ENCODE results near the gene RNASEH2B. TPM values are rescaled to one million over a fixed set of nuclear protein-coding genes. Genes with fewer than 3 reads are reported as not detected.

RNASEH2B gene
- total RNA-seq, 2 donors from 2014 or later, result 37.7 to 44.1 TPM

GRCh38 chr13:50990065-50990817, 80.7 kb downstream of the RNASEH2B start:
- no peak overlapping the region for H3K27ac Mint-ChIP-seq
- WGBS, 2 experiments (ENCODE audit: insufficient coverage in 1 of 2, insufficient read length in 1 of 2), result 52 to 66% methylated on average over 5 to 11 of the region's 11 CpGs
- H3K4me3 ChIP-seq (ENCODE audit: low read length), result no peak overlapping the region
- peak overlapping the region; percentile 98 for H3K27ac ChIP-seq (ENCODE audit: low read depth, low read length)
- peak overlapping the region; percentile 1 for H3K4me3 Mint-ChIP-seq
- H3K9me3 Mint-ChIP-seq, result peaks cover 2% of the 10 kb centered on the region
- DNase-seq, result no peak
- H3K9me3 ChIP-seq (ENCODE audit: control insufficient read depth, low read length), result no peaks in the 10 kb centered on the region
- H3K36me3 ChIP-seq (ENCODE audit: control insufficient read depth, insufficient read depth, low read length), result no peaks in the 10 kb centered on the region
- TF ChIP-seq, protein P1, sequence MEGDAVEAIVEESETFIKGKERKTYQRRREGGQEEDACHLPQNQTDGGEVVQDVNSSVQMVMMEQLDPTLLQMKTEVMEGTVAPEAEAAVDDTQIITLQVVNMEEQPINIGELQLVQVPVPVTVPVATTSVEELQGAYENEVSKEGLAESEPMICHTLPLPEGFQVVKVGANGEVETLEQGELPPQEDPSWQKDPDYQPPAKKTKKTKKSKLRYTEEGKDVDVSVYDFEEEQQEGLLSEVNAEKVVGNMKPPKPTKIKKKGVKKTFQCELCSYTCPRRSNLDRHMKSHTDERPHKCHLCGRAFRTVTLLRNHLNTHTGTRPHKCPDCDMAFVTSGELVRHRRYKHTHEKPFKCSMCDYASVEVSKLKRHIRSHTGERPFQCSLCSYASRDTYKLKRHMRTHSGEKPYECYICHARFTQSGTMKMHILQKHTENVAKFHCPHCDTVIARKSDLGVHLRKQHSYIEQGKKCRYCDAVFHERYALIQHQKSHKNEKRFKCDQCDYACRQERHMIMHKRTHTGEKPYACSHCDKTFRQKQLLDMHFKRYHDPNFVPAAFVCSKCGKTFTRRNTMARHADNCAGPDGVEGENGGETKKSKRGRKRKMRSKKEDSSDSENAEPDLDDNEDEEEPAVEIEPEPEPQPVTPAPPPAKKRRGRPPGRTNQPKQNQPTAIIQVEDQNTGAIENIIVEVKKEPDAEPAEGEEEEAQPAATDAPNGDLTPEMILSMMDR (conservative IDR thresholded peaks at IDR 0.05), result no peak
- no peak overlapping the region for H3K9ac ChIP-seq (ENCODE audit: extremely low read depth, low read length, poor library complexity, severe bottlenecking)
- H3K4me1 ChIP-seq (ENCODE audit: control insufficient read depth, insufficient read depth, low read length), result peaks cover 11% of the 10 kb centered on the region
- H3K4me1 Mint-ChIP-seq, result peaks cover 38% of the 10 kb centered on the region
- no peaks in the 10 kb centered on the region for H3K36me3 Mint-ChIP-seq (ENCODE audit: low read depth)
- H3K27me3 ChIP-seq (ENCODE audit: control insufficient read depth, insufficient read depth, low read length, poor library complexity, severe bottlenecking), result no peaks in the 10 kb centered on the region
- H3K27me3 Mint-ChIP-seq (ENCODE audit: insufficient read depth), result peaks cover 13% of the 10 kb centered on the region

- H3K9ac ChIP-seq (ENCODE audit: extremely low read depth, low read length, poor library complexity, severe bottlenecking), result no peak overlapping the region
- Mint-ChIP-seq H3K27me3 (ENCODE audit: insufficient read depth) (peaks cover 13% of the 10 kb centered on the region), H3K4me3 (peak overlapping the region; percentile 1), H3K9me3 (peaks cover 2% of the 10 kb centered on the region), H3K36me3 (ENCODE audit: low read depth) (no peaks in the 10 kb centered on the region), H3K4me1 (peaks cover 38% of the 10 kb centered on the region), H3K27ac (no peak overlapping the region)
- H3K4me1 ChIP-seq (ENCODE audit: control insufficient read depth, insufficient read depth, low read length), result peaks cover 11% of the 10 kb centered on the region
- no peak overlapping the region for H3K4me3 ChIP-seq (ENCODE audit: low read length)
- no peaks in the 10 kb centered on the region for H3K36me3 ChIP-seq (ENCODE audit: control insufficient read depth, insufficient read depth, low read length)
- peak; percentile 77 for DNase-seq
- H3K9me3 ChIP-seq (ENCODE audit: control insufficient read depth, low read length), result no peaks in the 10 kb centered on the region
- no peaks in the 10 kb centered on the region for H3K27me3 ChIP-seq (ENCODE audit: control insufficient read depth, insufficient read depth, low read length, poor library complexity, severe bottlenecking)
- H3K27ac ChIP-seq (ENCODE audit: low read depth, low read length), result peak overlapping the region; percentile 98
- TF ChIP-seq, protein P1 (conservative IDR thresholded peaks at IDR 0.05), result no peak
- WGBS, 2 experiments (ENCODE audit: insufficient coverage in 1 of 2, insufficient read length in 1 of 2), result 64 to 68% methylated on average over 9 to 20 of the region's 22 CpGs
Measured at GRCh38 chr13:50990818-50991506, 81.4 kb downstream of the RNASEH2B start.

- DNase-seq, result no peak
- Mint-ChIP-seq H3K27me3 (ENCODE audit: insufficient read depth) (peaks cover 13% of the 10 kb centered on the region), H3K4me1 (peaks cover 38% of the 10 kb centered on the region), H3K9me3 (peaks cover 2% of the 10 kb centered on the region), H3K4me3 (no peak overlapping the region), H3K27ac (no peak overlapping the region), H3K36me3 (ENCODE audit: low read depth) (no peaks in the 10 kb centered on the region)
- H3K4me1 ChIP-seq (ENCODE audit: control insufficient read depth, insufficient read depth, low read length), result peaks cover 11% of the 10 kb centered on the region
- TF ChIP-seq, protein P1 (conservative IDR thresholded peaks at IDR 0.05), result no peak
- peak overlapping the region; percentile 98 for H3K27ac ChIP-seq (ENCODE audit: low read depth, low read length)
- no peaks in the 10 kb centered on the region for H3K9me3 ChIP-seq (ENCODE audit: control insufficient read depth, low read length)
- no peaks in the 10 kb centered on the region for H3K36me3 ChIP-seq (ENCODE audit: control insufficient read depth, insufficient read depth, low read length)
- no peaks in the 10 kb centered on the region for H3K27me3 ChIP-seq (ENCODE audit: control insufficient read depth, insufficient read depth, low read length, poor library complexity, severe bottlenecking)
- no peak overlapping the region for H3K4me3 ChIP-seq (ENCODE audit: low read length)
- no peak overlapping the region for H3K9ac ChIP-seq (ENCODE audit: extremely low read depth, low read length, poor library complexity, severe bottlenecking)
- 84 to 93% methylated on average over 5 to 6 of the region's 6 CpGs for WGBS, 2 experiments (ENCODE audit: insufficient coverage in 1 of 2, insufficient read length in 1 of 2)
Measured at GRCh38 chr13:50991579-50992521, 82.3 kb downstream of the RNASEH2B start.

Measured in endodermal cell (in vitro differentiated cells).